Transverse colon (tissue), 4 donors: ENCODE results near the gene MAL. TPM values are rescaled to one million over a fixed set of nuclear protein-coding genes. Genes with fewer than 3 reads are reported as not detected.

Source experiments
- DNase-seq: peaks from one replicate; pipeline ENCODE4 v3.0.0-alpha.2; 2019
- H3K27ac ChIP-seq, 4 donors: fragments of 200-600 bp; sonication (generic); 2 replicates each; pipeline ENCODE4 v1.5.1; 2016 to 2018; ENCODE audit warnings: inconsistent platforms in 4 of 4
- H3K27me3 ChIP-seq: fragments of 200-600 bp; sonication (generic); 2 replicates; pipeline ENCODE4 v1.5.1; 2017; ENCODE audit warnings: inconsistent platforms
- H3K36me3 ChIP-seq, 4 donors: fragments of 200-600 bp; sonication (generic); 2 replicates each; pipeline ENCODE4 v1.5.1; 2017 to 2019; ENCODE audit warnings: inconsistent platforms in 4 of 4
- H3K4me1 ChIP-seq, 4 donors: fragments of 200-600 bp; sonication (generic); 2 replicates each; pipeline ENCODE4 v1.5.1; 2017 to 2020; ENCODE audit warnings: inconsistent platforms in 4 of 4
- H3K4me3 ChIP-seq, 4 donors: fragments of 200-600 bp; sonication (generic); 1 replicate in 1 of 4; 2 replicates in 3 of 4; pipeline versions ENCODE4 v1.5.1 to v1.6.1; 2017 to 2019; ENCODE audit warnings: inconsistent platforms in 4 of 4
- H3K9me3 ChIP-seq, 2 donors: fragments of 200-600 bp; sonication (generic); 2 replicates each; pipeline ENCODE4 v1.5.1; 2017 to 2019; ENCODE audit warnings: inconsistent platforms in 2 of 2
- CTCF ChIP-seq, 5 experiments: fragments of 200-600 bp in 3 of 5; fragments of 450-650 bp in 2 of 5; sonication (generic) in 3 of 5; IDR thresholded peaks; 1 replicate in 2 of 5; 2 replicates in 3 of 5; pipeline ENCODE4 v1.5.1; 2016 to 2017; ENCODE audit warnings: antibody characterized with exemption in 5 of 5, inconsistent platforms in 3 of 5, mild to moderate bottlenecking in 2 of 5, moderate library complexity in 1 of 5
- EP300 ChIP-seq: sonication (generic); formaldehyde crosslinking; IDR thresholded peaks from one replicate; pipeline ENCODE4 v1.6.1; 2017; ENCODE audit warnings: antibody characterized with exemption, low read depth
- POLR2A ChIP-seq: fragments of 450-650 bp; IDR thresholded peaks from one replicate; pipeline ENCODE4 v1.6.1; 2016; ENCODE audit warnings: antibody characterized with exemption, mild to moderate bottlenecking, moderate library complexity
- POLR2AphosphoS5 ChIP-seq, 3 donors: sonication (generic); formaldehyde crosslinking; IDR thresholded peaks; one replicate each; pipeline ENCODE4 v1.6.1; 2016; ENCODE audit warnings: antibody characterized with exemption in 3 of 3
- WGBS, 2 donors: methylation state at CpG; one replicate each; pipeline ENCODE4 v1.1.5; 2018; ENCODE audit warnings: low coverage in 1 of 2; 5-methylcytosine and 5-hydroxymethylcytosine counted together
- in situ Hi-C, 4 donors: fragments of 200-750 bp; cut with MboI; loops; one replicate each; pipeline versions ENCODE4 v1.15.0 to v1.15.1; 2017; ENCODE audit warnings: low sequenced_read_pairs in 3 of 4, low pct_ligation_motif_present in 1 of 4, low pct_unique_long_range_greater_than_20kb in 1 of 4
- intact Hi-C: fragments of 100-400 bp; cut with DNase I; formaldehyde crosslinking; loops from one replicate; pipeline ENCODE4 v1.15.1; 2023; ENCODE audit warnings: low total_unique reads
- total RNA-seq, 4 donors: library from RNA; depleted of rRNA; stranded (reverse); fragments of >200 nt; gene quantifications; one replicate each; pipeline ENCODE4 v1.1.0, GENCODE V29; 2016

Gene MAL
- total RNA-seq, 4 donors from 2014 or later: 3.7 to 14.3 (median 5.1) TPM

- intact Hi-C loops (no loop called here), in situ Hi-C loops (no loop called here)
- Histone ChIP-seq H3K4me1 (peaks cover 0 to 6% (median 2%) of the 10 kb centered on the region in 4 donors), H3K27me3 (no peaks in the 10 kb centered on the region), H3K27ac (no peak overlapping the region), H3K9me3 (no peaks in the 10 kb centered on the region), H3K4me3 (no peak overlapping the region), H3K36me3 (no peaks in the 10 kb centered on the region)
- no peak for DNase-seq
- WGBS, 2 donors: 75 to 78% methylated on average over 1 to 10 of the region's 10 CpGs
- TF ChIP-seq EP300 (no peak), POLR2AphosphoS5 (IDR thresholded peaks at IDR 0.05) (no peak), CTCF (IDR thresholded peaks at IDR 0.05) (no peak)
Measured at GRCh38 chr2:95041060-95041823, 15.7 kb downstream of the MAL start.

GRCh38 chr2:95041824-95042442 lies 16.4 kb downstream of the MAL start:
- no peak for DNase-seq
- Histone ChIP-seq H3K36me3 (no peaks in the 10 kb centered on the region), H3K9me3 (no peaks in the 10 kb centered on the region), H3K27ac (no peak overlapping the region), H3K4me1 (peaks cover 0 to 6% (median 2%) of the 10 kb centered on the region in 4 donors), H3K27me3 (no peaks in the 10 kb centered on the region), H3K4me3 (no peak overlapping the region)
- WGBS, 2 donors: 74 to 95% methylated on average over 7 to 11 of the region's 11 CpGs
- intact Hi-C loops: no loop called here
- in situ Hi-C loops: no loop called here
- no peak for TF ChIP-seq POLR2A
- no peak for TF ChIP-seq EP300
- no peak for TF ChIP-seq POLR2AphosphoS5 (IDR thresholded peaks at IDR 0.05)
- TF ChIP-seq CTCF (IDR thresholded peaks at IDR 0.05): no peak

DNA sequence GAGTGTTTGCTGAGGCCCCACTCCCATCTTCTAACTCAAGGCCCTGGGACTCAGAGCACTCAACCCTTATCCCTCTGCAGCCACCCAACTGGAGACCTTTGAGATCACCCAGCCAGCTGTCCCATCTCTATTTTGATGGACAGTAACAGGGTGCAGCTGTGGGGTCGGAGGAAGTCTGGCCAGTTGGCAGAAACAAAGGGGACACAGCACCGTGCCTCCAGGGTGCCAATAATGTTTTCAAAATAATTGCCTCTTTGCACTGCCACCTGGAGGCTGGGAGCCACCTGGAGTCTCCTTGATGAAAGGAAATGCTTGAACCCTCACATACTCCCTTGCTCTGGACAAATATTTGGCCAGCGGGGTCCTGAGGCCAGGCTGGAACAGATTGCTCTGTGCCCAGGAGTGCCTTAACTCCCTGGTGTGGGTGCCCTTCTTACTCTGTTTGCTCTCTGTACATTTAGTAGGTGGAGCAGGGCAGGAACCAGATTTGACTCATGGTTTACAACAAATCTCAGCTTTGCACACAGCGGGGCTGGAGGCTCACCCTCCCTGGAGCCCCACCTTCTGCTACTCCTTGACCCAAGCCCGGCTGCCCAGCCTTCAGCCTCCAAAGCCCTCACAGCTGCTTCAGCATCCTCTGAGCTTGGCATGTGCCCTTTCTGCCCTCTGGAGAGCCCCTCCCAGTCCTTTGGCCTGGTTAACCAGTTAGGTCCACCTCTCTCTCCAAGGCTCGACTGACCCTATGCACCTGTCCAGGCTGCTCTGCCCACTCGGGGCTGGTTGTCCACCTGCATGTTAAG lies 17.2 kb downstream of the MAL start:
- in situ Hi-C loops: no loop called here
- H3K9me3 ChIP-seq: no peaks in the 10 kb centered on the region
- peaks cover 0 to 6% (median 2%) of the 10 kb centered on the region in 4 donors for H3K4me1 ChIP-seq
- H3K36me3 ChIP-seq: no peaks in the 10 kb centered on the region
- DNase-seq: no peak
- WGBS, 2 donors: 20 to 37% methylated on average over 1 to 7 of the region's 7 CpGs
- intact Hi-C loops: no loop called here
- TF ChIP-seq EP300 (no peak), POLR2A (no peak), POLR2AphosphoS5 (IDR thresholded peaks at IDR 0.05) (no peak), CTCF (IDR thresholded peaks at IDR 0.05) (no peak)
- H3K27me3 ChIP-seq: no peaks in the 10 kb centered on the region
- H3K4me3 ChIP-seq: no peak overlapping the region
- H3K27ac ChIP-seq: peak overlapping the region in 3 of 4 donors; percentile 7 to 25 (median 24)
